CD4-positive, alpha-beta T cell (primary cell): ENCODE results near the gene RASA1. TPM values are rescaled to one million over a fixed set of nuclear protein-coding genes. Genes with fewer than 3 reads are reported as not detected.
A peak's percentile ranks its signal among the peaks of the same experiment; 100 is the strongest.

ENCODE experiments used
- ATAC-seq: fragments of 200-7000 bp; cut with Tn5 transposase; one replicate; pipeline ENCODE4 v1.10.0; 2022; ENCODE audit warnings: mild to moderate bottlenecking; ENCODE audit not compliant: poor library complexity
- CTCF ChIA-PET: fragments of 350-600 bp; sonication (Branson Sonifier 250); formaldehyde crosslinking; loops from one replicate; lab custom pipeline; 2021; ENCODE audit warnings: antibody characterized with exemption, inconsistent platforms; lab: Charles Lee
- POLR2A ChIA-PET: fragments of 350-600 bp; sonication (Branson Sonifier 250); formaldehyde crosslinking; loops from one replicate; lab custom pipeline; 2021; ENCODE audit warnings: antibody characterized with exemption, inconsistent platforms; lab: Charles Lee
- DNase-seq, 14 experiments: peaks; one replicate each; pipeline ENCODE4 v3.0.0-alpha.2; 2013 to 2020; ENCODE audit warnings: mixed read lengths in 2 of 14
- H3K27ac ChIP-seq, 2 donors: one replicate each; pipeline versions ENCODE4 v1.5.1 to v1.7.0; 2013; ENCODE audit warnings: low read length in 2 of 2, low read depth in 1 of 2, mild to moderate bottlenecking in 1 of 2
- H3K27me3 ChIP-seq, 2 experiments: 1 replicate in 1 of 2; 2 replicates in 1 of 2; pipeline versions ENCODE4 v1.6.1 to v1.7.0; 2013; ENCODE audit warnings: low read length in 2 of 2, control low read depth in 1 of 2, mild to moderate bottlenecking in 1 of 2, moderate library complexity in 1 of 2; ENCODE audit not compliant: insufficient read depth in 2 of 2, control insufficient read depth in 1 of 2
- H3K36me3 ChIP-seq: one replicate; pipeline ENCODE4 v1.6.1; 2013; ENCODE audit warnings: low read length, control low read depth; ENCODE audit not compliant: insufficient read depth
- H3K4me1 ChIP-seq: one replicate; pipeline ENCODE4 v1.6.1; 2013; ENCODE audit warnings: low read length, control low read depth; ENCODE audit not compliant: insufficient read depth
- H3K4me3 ChIP-seq: one replicate; pipeline ENCODE4 v1.5.1; 2013; ENCODE audit warnings: mild to moderate bottlenecking, low read length, moderate library complexity
- H3K9me3 ChIP-seq, 2 experiments: 1 replicate in 1 of 2; 2 replicates in 1 of 2; pipeline versions ENCODE4 v1.6.1 to v1.7.0; 2013; ENCODE audit warnings: low read length in 2 of 2, mild to moderate bottlenecking in 2 of 2, control low read depth in 1 of 2, moderate library complexity in 1 of 2; ENCODE audit not compliant: control insufficient read depth in 1 of 2, insufficient read depth in 1 of 2
- H3K27ac Mint-ChIP-seq: one replicate; pipeline ENCODE4 v1.8.0; 2020; ENCODE audit warnings: mixed read lengths
- H3K27me3 Mint-ChIP-seq: one replicate; pipeline ENCODE4 v1.8.0; 2021; ENCODE audit warnings: mixed read lengths
- H3K36me3 Mint-ChIP-seq: one replicate; pipeline ENCODE4 v1.8.0; 2021; ENCODE audit warnings: low read depth, mixed read lengths
- H3K4me1 Mint-ChIP-seq: one replicate; pipeline ENCODE4 v1.8.0; 2021; ENCODE audit warnings: low read depth, mixed read lengths
- H3K4me3 Mint-ChIP-seq: one replicate; pipeline ENCODE4 v1.8.0; 2020; ENCODE audit warnings: mild to moderate bottlenecking, mixed read lengths
- H3K9me3 Mint-ChIP-seq: one replicate; pipeline ENCODE4 v1.8.0; 2020; ENCODE audit warnings: mixed read lengths
- CTCF ChIP-seq: fragments of 200-600 bp; IDR thresholded peaks from one replicate; pipeline ENCODE4 v1.8.0; 2022; ENCODE audit warnings: antibody characterized with exemption, mild to moderate bottlenecking
- intact Hi-C, 2 experiments: fragments of 100-400 bp; cut with DNase I in 1 of 2; cut with micrococcal nuclease in 1 of 2; formaldehyde crosslinking; loops; one replicate each; pipeline versions ENCODE4 v1.15.1 to v1.9.0; 2023 to 2025; cut with DNase I, micrococcal nuclease
- total RNA-seq, 174 experiments: library from RNA in 2 of 174; stranded (reverse) in 2 of 174; gene quantifications; one replicate each; pipeline ENCODE4 v1.2.3 and lab custom pipeline; 2021 to 2026

The RASA1 gene
- total RNA-seq, 2 experiments from 2014 or later = 15.1 to 15.4 TPM

GRCh38 chr5:87260604-87261192 is 7.0 kb upstream of the RASA1 start:
- intact Hi-C loops = loop anchor here in 1 of 2 experiments (10.0 kb wide), 2 partner anchors 76 to 134 kb away; no protein-coding TSS in a partner anchor
- Histone ChIP-seq H3K27me3 (no peaks in the 10 kb centered on the region), H3K4me3 (no peak overlapping the region), H3K9me3 (no peaks in the 10 kb centered on the region), H3K36me3 (no peaks in the 10 kb centered on the region), H3K4me1 (no peaks in the 10 kb centered on the region), H3K27ac (no peak overlapping the region)
- POLR2A ChIA-PET = interaction anchor here (0.6 to 1.4 kb wide), 4 partner anchors 10 to 236 kb away, joined by 3 to 6 read pairs (median 4); no protein-coding TSS in a partner anchor
- DNase-seq (no peak), ATAC-seq (no peak)
- peak overlapping the region; percentile 29 for H3K27ac Mint-ChIP-seq
- CTCF ChIA-PET = no interaction called here
- H3K4me3 Mint-ChIP-seq = no peak overlapping the region
- peaks cover 9% of the 10 kb centered on the region for H3K4me1 Mint-ChIP-seq
- H3K36me3 Mint-ChIP-seq = no peaks in the 10 kb centered on the region
- no peaks in the 10 kb centered on the region for H3K27me3 Mint-ChIP-seq
- H3K9me3 Mint-ChIP-seq = no peaks in the 10 kb centered on the region
- no peak for TF ChIP-seq CTCF

- intact Hi-C loops = loop anchor here in 1 of 2 experiments (10.0 kb wide), 2 partner anchors 79 to 131 kb away; no protein-coding TSS in a partner anchor
- Histone ChIP-seq H3K4me3 (no peak overlapping the region), H3K27ac (no peak overlapping the region), H3K9me3 (no peaks in the 10 kb centered on the region), H3K36me3 (no peaks in the 10 kb centered on the region), H3K27me3 (no peaks in the 10 kb centered on the region), H3K4me1 (no peaks in the 10 kb centered on the region)
- ChIA-PET POLR2A (no interaction called here), CTCF (interaction anchor here (1.2 kb wide), 1 partner anchor 137 kb away, joined by 5 read pairs; no protein-coding TSS in a partner anchor)
- H3K27ac Mint-ChIP-seq = no peak overlapping the region
- H3K36me3 Mint-ChIP-seq = peaks cover 8% of the 10 kb centered on the region
- no peaks in the 10 kb centered on the region for H3K9me3 Mint-ChIP-seq
- no peak for DNase-seq
- H3K4me3 Mint-ChIP-seq = no peak overlapping the region
- no peaks in the 10 kb centered on the region for H3K27me3 Mint-ChIP-seq
- ATAC-seq = no peak
- no peak for TF ChIP-seq CTCF
- peaks cover 20% of the 10 kb centered on the region for H3K4me1 Mint-ChIP-seq
Measured at GRCh38 chr5:87263498-87263897, 4.2 kb upstream of the RASA1 start.

GRCh38 chr5:87266914-87267573 is 639 bp upstream of the RASA1 start:
- peak overlapping the region; percentile 36 to 77 for H3K27ac ChIP-seq
- H3K9me3 Mint-ChIP-seq = no peaks in the 10 kb centered on the region
- no peak for TF ChIP-seq CTCF
- no peaks in the 10 kb centered on the region for H3K36me3 ChIP-seq
- peak overlapping the region; percentile 72 for H3K4me3 ChIP-seq
- ChIA-PET POLR2A (interaction anchor here (1.0 to 3.7 kb wide), 8 partner anchors 9 to 145 kb away, joined by 3 to 30 read pairs (median 6); partner anchors contain the start of gene CCNH), CTCF (interaction anchor here (0.9 kb wide), 1 partner anchor 13 kb away, joined by 3 read pairs; no protein-coding TSS in a partner anchor)
- DNase-seq (no peak), ATAC-seq (no peak)
- no peaks in the 10 kb centered on the region for H3K9me3 ChIP-seq
- H3K36me3 Mint-ChIP-seq = peaks cover 28% of the 10 kb centered on the region
- peak overlapping the region; percentile 93 for H3K4me3 Mint-ChIP-seq
- H3K27me3 ChIP-seq = no peaks in the 10 kb centered on the region
- H3K4me1 ChIP-seq = peaks cover 28% of the 10 kb centered on the region
- intact Hi-C loops = loop anchor here (5.0 to 10.0 kb wide), 6 partner anchors 40 to 145 kb away; no protein-coding TSS in a partner anchor
- H3K4me1 Mint-ChIP-seq = peaks cover 31% of the 10 kb centered on the region
- no peaks in the 10 kb centered on the region for H3K27me3 Mint-ChIP-seq
- H3K27ac Mint-ChIP-seq = peak overlapping the region; percentile 83
